H1 (cell line): ENCODE measurements around the gene ENTPD8. TPM values are rescaled to one million over a fixed set of nuclear protein-coding genes. Genes with fewer than 3 reads are reported as not detected.

ENCODE experiments used
- CTCF ChIA-PET: fragments of 300-600 bp; sonication (Branson Sonifier 250); formaldehyde crosslinking; loops from one replicate; lab custom pipeline; 2021; ENCODE audit not compliant: partially characterized antibody; lab: Charles Lee
- POLR2A ChIA-PET: fragments of 300-600 bp; sonication (Branson Sonifier 250); formaldehyde crosslinking; loops from one replicate; lab custom pipeline; 2021; ENCODE audit warnings: inconsistent platforms; ENCODE audit not compliant: partially characterized antibody; lab: Charles Lee
- DNase-seq, 2 experiments: peaks; one replicate each; pipeline versions ENCODE4 v3.0.0 to v3.0.0-alpha.2; 2010 to 2022; ENCODE audit warnings: low spot score in 2 of 2, low read depth in 1 of 2, mixed read lengths in 1 of 2
- FAIRE-seq: peaks from 2 replicates; lab custom pipeline; 2011; peaks lifted over from hg19 to GRCh38; lab: Jason Lieb, UNC
- H2AFZ ChIP-seq: 2 replicates; pipeline ENCODE4 v1.8.1; 2012; ENCODE audit warnings: low read length, inconsistent platforms
- H2AK5ac ChIP-seq: 2 replicates; pipeline ENCODE4 v1.6.1; 2013; ENCODE audit warnings: low read depth, low read length
- H2BK120ac ChIP-seq: replicated peaks from 2 replicates; pipeline ENCODE3; 2013; ENCODE audit warnings: low read depth, low read length, inconsistent platforms
- H2BK12ac ChIP-seq: 2 replicates; pipeline ENCODE4 v1.6.1; 2013; ENCODE audit warnings: low read depth, low read length
- H2BK15ac ChIP-seq: 2 replicates; pipeline ENCODE4 v1.6.1; 2013; ENCODE audit warnings: low read length
- H2BK20ac ChIP-seq: 2 replicates; pipeline ENCODE4 v1.6.1; 2013; ENCODE audit warnings: low read length
- H2BK5ac ChIP-seq: 2 replicates; pipeline ENCODE4 v1.6.1; 2013; ENCODE audit warnings: low read depth, low read length
- H3K14ac ChIP-seq: 2 replicates; pipeline ENCODE4 v1.6.1; 2013; ENCODE audit warnings: inconsistent platforms; ENCODE audit not compliant: insufficient read length
- H3K18ac ChIP-seq: 2 replicates; pipeline ENCODE4 v1.6.1; 2013; ENCODE audit warnings: low read length; ENCODE audit errors: extremely low read depth
- H3K23ac ChIP-seq: 2 replicates; pipeline ENCODE4 v1.6.1; 2013; ENCODE audit warnings: inconsistent platforms; ENCODE audit not compliant: insufficient read length
- H3K23me2 ChIP-seq: 2 replicates; pipeline ENCODE4 v1.6.1; 2013; ENCODE audit warnings: low read depth, low read length
- H3K27ac ChIP-seq: 2 replicates; pipeline ENCODE4 v1.6.1; 2011; ENCODE audit warnings: low read depth, low read length, inconsistent platforms
- H3K27me3 ChIP-seq, 4 experiments: replicated peaks in 1 of 4; 1 replicate in 1 of 4; 2 replicates in 3 of 4; pipeline versions ENCODE4 v1.6.1 to v1.8.1; 2011 to 2013; ENCODE audit warnings: low read length in 3 of 4, mild to moderate bottlenecking in 3 of 4, inconsistent platforms in 2 of 4, mixed read lengths in 2 of 4, moderate library complexity in 1 of 4; ENCODE audit not compliant: control insufficient read depth in 3 of 4, insufficient read depth in 3 of 4; ENCODE audit errors: extremely low read depth in 1 of 4
- H3K36me3 ChIP-seq, 4 experiments: 2 replicates each; pipeline versions ENCODE4 v1.6.1 to v1.8.1; 2011 to 2013; ENCODE audit warnings: mild to moderate bottlenecking in 4 of 4, low read length in 3 of 4, moderate library complexity in 2 of 4, control low read depth in 1 of 4, inconsistent platforms in 1 of 4; ENCODE audit not compliant: insufficient read depth in 4 of 4, control insufficient read depth in 2 of 4
- H3K4ac ChIP-seq: replicated peaks from 2 replicates; pipeline ENCODE3; 2013; ENCODE audit warnings: low read length, low read depth, mixed read lengths, inconsistent platforms; ENCODE audit not compliant: insufficient read length
- H3K4me1 ChIP-seq, 4 experiments: replicated peaks in 1 of 4; 1 replicate in 1 of 4; 2 replicates in 3 of 4; pipeline versions ENCODE4 v1.6.1 to v1.8.1; 2011 to 2013; ENCODE audit warnings: low read length in 3 of 4, inconsistent platforms in 2 of 4, mixed read lengths in 1 of 4; ENCODE audit not compliant: insufficient read depth in 4 of 4, control insufficient read depth in 3 of 4
- H3K4me2 ChIP-seq, 2 experiments: 2 replicates each; pipeline versions ENCODE4 v1.6.1 to v1.8.1; 2011 to 2013; ENCODE audit warnings: low read depth in 2 of 2, low read length in 2 of 2, control low read depth in 1 of 2, inconsistent platforms in 1 of 2, mild to moderate bottlenecking in 1 of 2; ENCODE audit not compliant: insufficient read depth in 1 of 2
- H3K4me3 ChIP-seq, 4 experiments: fragments of 200-600, 300-600 bp in 1 of 4; sonication (generic), shearing (Covaris generic), sonication (Bioruptor Twin) in 1 of 4; 2 replicates each; pipeline versions ENCODE4 v1.5.1 to v1.8.1; 2011 to 2016; ENCODE audit warnings: low read length in 4 of 4, low read depth in 3 of 4, control low read depth in 2 of 4, inconsistent platforms in 2 of 4, mild to moderate bottlenecking in 2 of 4, mixed read lengths in 1 of 4, moderate library complexity in 1 of 4; ENCODE audit not compliant: insufficient read depth in 2 of 4; ENCODE audit errors: extremely low read depth in 1 of 4
- H3K56ac ChIP-seq: replicated peaks from 2 replicates; pipeline ENCODE3; 2013; ENCODE audit warnings: low read depth, mild to moderate bottlenecking, mixed read lengths, low read length, inconsistent platforms; ENCODE audit not compliant: insufficient read length
- H3K79me1 ChIP-seq: 2 replicates; pipeline ENCODE4 v1.6.1; 2013; ENCODE audit warnings: low read depth, low read length, control low read depth
- H3K79me2 ChIP-seq, 2 experiments: 2 replicates each; pipeline versions ENCODE4 v1.6.1 to v1.8.1; 2012 to 2013; ENCODE audit warnings: low read length in 2 of 2, mild to moderate bottlenecking in 2 of 2, inconsistent platforms in 1 of 2; ENCODE audit not compliant: insufficient read depth in 2 of 2, control insufficient read depth in 1 of 2
- H3K9ac ChIP-seq, 4 experiments: replicated peaks in 1 of 4; 1 replicate in 1 of 4; 2 replicates in 3 of 4; pipeline versions ENCODE4 v1.6.1 to v1.8.1; 2011 to 2013; ENCODE audit warnings: low read depth in 3 of 4, low read length in 3 of 4, control low read depth in 2 of 4, mild to moderate bottlenecking in 2 of 4, moderate library complexity in 2 of 4, inconsistent platforms in 1 of 4; ENCODE audit errors: extremely low read depth in 1 of 4
- H3K9me3 ChIP-seq, 2 experiments: 2 replicates each; pipeline versions ENCODE4 v1.6.1 to v1.8.1; 2012 to 2013; ENCODE audit warnings: mild to moderate bottlenecking in 2 of 2, moderate library complexity in 2 of 2, control low read depth in 1 of 2, inconsistent platforms in 1 of 2, low read depth in 1 of 2, low read length in 1 of 2, mixed read lengths in 1 of 2; ENCODE audit not compliant: insufficient read depth in 2 of 2
- H4K20me1 ChIP-seq, 2 experiments: replicated peaks in 1 of 2; 2 replicates each; pipeline versions ENCODE3 to v1.8.1; 2011 to 2013; ENCODE audit warnings: inconsistent platforms in 2 of 2, low read length in 2 of 2, mild to moderate bottlenecking in 1 of 2; ENCODE audit not compliant: insufficient read depth in 2 of 2, control insufficient read depth in 1 of 2
- H4K5ac ChIP-seq: 2 replicates; pipeline ENCODE4 v1.6.1; 2013; ENCODE audit warnings: low read length, low read depth, mixed read lengths, inconsistent platforms; ENCODE audit not compliant: insufficient read length
- H4K8ac ChIP-seq: 2 replicates; pipeline ENCODE4 v1.8.0; 2013; ENCODE audit warnings: mild to moderate bottlenecking, moderate library complexity, low read length, inconsistent platforms; ENCODE audit not compliant: insufficient read depth; ENCODE audit errors: extremely low read depth
- H4K91ac ChIP-seq: replicated peaks from 2 replicates; pipeline ENCODE3; 2013; ENCODE audit warnings: low read length, mixed read lengths, inconsistent platforms; ENCODE audit not compliant: insufficient read length
- ASH2L ChIP-seq: fragments of 200-600, 300-600 bp; sonication (generic); IDR thresholded peaks from one replicate; pipeline ENCODE4 v1.7.1; 2017; ENCODE audit warnings: low read length
- GTF2F1 ChIP-seq: IDR thresholded peaks from 2 replicates; pipeline ENCODE4 v1.6.1; 2012; ENCODE audit warnings: low read depth, low read length, improper control_type of control experiment, borderline replicate concordance
- KDM5A ChIP-seq: fragments of 200-600 bp; IDR thresholded peaks from 2 replicates; pipeline ENCODE4 v1.7.1; 2012; ENCODE audit warnings: mild to moderate bottlenecking, low read length, inconsistent platforms, mixed read lengths
- POLR2AphosphoS5 ChIP-seq: IDR thresholded peaks from 2 replicates; pipeline ENCODE4 v1.6.1; 2011; ENCODE audit warnings: low read depth, low read length
- RBBP5 ChIP-seq: IDR thresholded peaks from 2 replicates; pipeline ENCODE4 v1.7.1; 2012; ENCODE audit warnings: low read depth, mild to moderate bottlenecking, inconsistent platforms, low read length, moderate library complexity, borderline replicate concordance
- RXRA ChIP-seq: IDR thresholded peaks from 2 replicates; pipeline ENCODE4 v1.6.1; 2011; ENCODE audit warnings: low read depth, mild to moderate bottlenecking, low read length, moderate library complexity; ENCODE audit not compliant: insufficient read depth
- WGBS, 2 experiments: shearing (Covaris generic) in 1 of 2; methylation state at CpG; one replicate each; pipeline versions ENCODE4 v1.1.6 to v1.1.7; 2013 to 2015; ENCODE audit warnings: low lambda C conversion rate in 2 of 2, mixed read lengths in 2 of 2, inconsistent platforms in 1 of 2, low coverage in 1 of 2, missing lambda C conversion rate in 1 of 2; ENCODE audit not compliant: insufficient replicate concordance in 2 of 2, insufficient coverage in 1 of 2, insufficient read length in 1 of 2; ENCODE audit errors: extremely low coverage in 1 of 2, missing lambda C conversion rate in 1 of 2; 5-methylcytosine and 5-hydroxymethylcytosine counted together
- polyA plus RNA-seq, 7 experiments: library from polyadenylated mRNA; depleted of rRNA in 3 of 7; stranded (reverse) in 5 of 7; unstranded in 2 of 7; fragments of >200 nt in 5 of 7; fragments of 200-250 nt in 2 of 7; gene quantifications; 1 replicate in 5 of 7; 2 replicates in 1 of 7; 4 replicates in 1 of 7; pipeline versions ENCODE4 v1.2.1 to v1.2.3, GENCODE V29; 2011 to 2013; ENCODE audit warnings: missing spikeins in 2 of 7, mixed read lengths in 2 of 7
- total RNA-seq: library from RNA; stranded (reverse); fragmentation: NEBNext Ultra II Directional; extraction: Animal tissue kit (Norgen Biotek cat#: 25700); gene quantifications from 2 replicates; pipeline ENCODE4 v1.2.1, GENCODE V29; 2021
- TF ChIP-seq, protein P1 (sequence below), 3 experiments: IDR thresholded peaks; 1 replicate in 2 of 3; 2 replicates in 1 of 3; pipeline versions ENCODE4 v1.5.1 to v1.6.1; 2011; ENCODE audit warnings: low read length in 3 of 3, mild to moderate bottlenecking in 3 of 3, inconsistent platforms in 2 of 3, low read depth in 1 of 3, moderate library complexity in 1 of 3; ENCODE audit not compliant: insufficient read depth in 1 of 3; ENCODE audit errors: control extremely low read depth in 1 of 3
- TF ChIP-seq, protein P2 (sequence below): IDR thresholded peaks from 2 replicates; pipeline ENCODE4 v1.6.1; 2012; ENCODE audit warnings: inconsistent platforms

The ENTPD8 gene
- total and polyA plus RNA-seq, 2 of the 8 experiments (the other 6 are each of a cell fraction or from before 2014, with no cell fraction given) = 0.48 to 0.51 TPM

DNA sequence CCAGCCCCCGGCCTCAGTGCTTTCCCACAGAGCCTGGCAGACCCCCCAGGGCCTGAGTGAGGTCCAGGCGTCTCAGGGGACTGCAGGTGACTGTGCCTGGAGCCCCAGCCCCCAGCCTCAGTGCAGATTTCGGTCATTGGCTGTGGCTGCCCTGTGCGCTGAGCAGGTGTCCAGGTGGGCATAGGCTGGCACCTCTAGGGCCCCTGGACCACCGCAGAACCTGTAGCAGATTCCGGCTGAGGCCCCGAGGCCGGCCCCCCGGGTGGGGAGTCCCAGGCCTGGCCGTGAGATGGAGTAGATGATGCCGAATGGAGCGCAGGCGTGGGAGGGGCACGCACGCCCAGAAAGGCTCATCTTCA, 30.3 kb downstream of the ENTPD8 start:
- Histone ChIP-seq H3K14ac (no peak overlapping the region), H2BK5ac (no peak overlapping the region), H3K79me2 (no peaks in the 10 kb centered on the region), H3K4me1 (peaks cover 0 to 8% (median 2%) of the 10 kb centered on the region in 4 experiments; a peak in 6 of 7 replicates), H2AK5ac (no peak overlapping the region), H3K27me3 (peaks cover 0 to 3% (median under 1%) of the 10 kb centered on the region in 4 experiments; a peak in 2 of 7 replicates), H4K8ac (no peak overlapping the region; the same call in 1 of the 2 replicates), H4K91ac (no peak overlapping the region), H2AFZ (no peak overlapping the region), H3K9ac (no peak overlapping the region), H2BK120ac (no peak overlapping the region), H2BK15ac (no peak overlapping the region), H2BK20ac (no peak overlapping the region), H4K20me1 (peaks cover 2 to 3% of the 10 kb centered on the region in 2 experiments), H2BK12ac (no peak overlapping the region), H3K18ac (no peak overlapping the region), H3K23ac (no peak overlapping the region), H3K4ac (no peak overlapping the region), H4K5ac (no peak overlapping the region), H3K27ac (no peak overlapping the region), H3K23me2 (peaks cover 6% of the 10 kb centered on the region; the same call in 1 of the 2 replicates), H3K79me1 (peaks cover 7% of the 10 kb centered on the region; the same call in 1 of the 2 replicates), H3K36me3 (no peaks in the 10 kb centered on the region), H3K56ac (no peak overlapping the region), H3K9me3 (no peaks in the 10 kb centered on the region), H3K4me3 (no peak overlapping the region), H3K4me2 (no peak overlapping the region)
- CTCF ChIA-PET = interaction anchor here (0.6 to 1.4 kb wide), 3 partner anchors 12 to 590 kb away, joined by 3 to 5 read pairs (median 3); partner anchors contain the start of genes EXD3 and NOXA1
- 88% methylated on average over 13 of the region's 15 CpGs; no CpG with 5 or more reads in 1 of the 2 experiments for WGBS, 2 experiments
- no peak for FAIRE-seq
- DNase-seq = no peak
- POLR2A ChIA-PET = interaction anchor here (0.7 kb wide), 1 partner anchor 28 kb away, joined by 3 read pairs; no protein-coding TSS in a partner anchor
- TF ChIP-seq, protein P1, sequence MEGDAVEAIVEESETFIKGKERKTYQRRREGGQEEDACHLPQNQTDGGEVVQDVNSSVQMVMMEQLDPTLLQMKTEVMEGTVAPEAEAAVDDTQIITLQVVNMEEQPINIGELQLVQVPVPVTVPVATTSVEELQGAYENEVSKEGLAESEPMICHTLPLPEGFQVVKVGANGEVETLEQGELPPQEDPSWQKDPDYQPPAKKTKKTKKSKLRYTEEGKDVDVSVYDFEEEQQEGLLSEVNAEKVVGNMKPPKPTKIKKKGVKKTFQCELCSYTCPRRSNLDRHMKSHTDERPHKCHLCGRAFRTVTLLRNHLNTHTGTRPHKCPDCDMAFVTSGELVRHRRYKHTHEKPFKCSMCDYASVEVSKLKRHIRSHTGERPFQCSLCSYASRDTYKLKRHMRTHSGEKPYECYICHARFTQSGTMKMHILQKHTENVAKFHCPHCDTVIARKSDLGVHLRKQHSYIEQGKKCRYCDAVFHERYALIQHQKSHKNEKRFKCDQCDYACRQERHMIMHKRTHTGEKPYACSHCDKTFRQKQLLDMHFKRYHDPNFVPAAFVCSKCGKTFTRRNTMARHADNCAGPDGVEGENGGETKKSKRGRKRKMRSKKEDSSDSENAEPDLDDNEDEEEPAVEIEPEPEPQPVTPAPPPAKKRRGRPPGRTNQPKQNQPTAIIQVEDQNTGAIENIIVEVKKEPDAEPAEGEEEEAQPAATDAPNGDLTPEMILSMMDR (IDR thresholded peaks at IDR 0.05; ENCODE audit: control extremely low read depth in 1 of 3, insufficient read depth in 1 of 3, low read depth in 1 of 3, low read length in 3 of 3) = no peak
- TF ChIP-seq RXRA = no peak
- TF ChIP-seq RBBP5 = no peak
- TF ChIP-seq, protein P2, sequence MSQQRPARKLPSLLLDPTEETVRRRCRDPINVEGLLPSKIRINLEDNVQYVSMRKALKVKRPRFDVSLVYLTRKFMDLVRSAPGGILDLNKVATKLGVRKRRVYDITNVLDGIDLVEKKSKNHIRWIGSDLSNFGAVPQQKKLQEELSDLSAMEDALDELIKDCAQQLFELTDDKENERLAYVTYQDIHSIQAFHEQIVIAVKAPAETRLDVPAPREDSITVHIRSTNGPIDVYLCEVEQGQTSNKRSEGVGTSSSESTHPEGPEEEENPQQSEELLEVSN = no peak
- TF ChIP-seq KDM5A = no peak
- TF ChIP-seq POLR2AphosphoS5 = no peak
- no peak for TF ChIP-seq ASH2L
- TF ChIP-seq GTF2F1 = no peak
